Smooth muscle cell (in vitro differentiated cells): ENCODE measurements around the gene LRMDA. TPM values are rescaled to one million over a fixed set of nuclear protein-coding genes. Genes with fewer than 3 reads are reported as not detected.

Experiments used
- DNase-seq: peaks from one replicate; lab custom pipeline; 2025; ENCODE audit not compliant: unreplicated experiment; lab: John Stamatoyannopoulos, UW
- H2AFZ ChIP-seq: fragments of 200-600 bp; sonication (generic); 2 replicates; pipeline ENCODE4 v1.6.0; 2016; ENCODE audit warnings: antibody characterized with exemption, low read depth, mild to moderate bottlenecking
- H3F3A ChIP-seq: fragments of 200-600 bp; sonication (generic); 2 replicates; pipeline ENCODE4 v1.6.0; 2017; ENCODE audit warnings: antibody characterized with exemption, low read depth
- H3K27ac ChIP-seq: fragments of 200-600 bp; sonication (generic); 2 replicates; pipeline ENCODE4 v1.5.1; 2016; ENCODE audit warnings: low read depth, mild to moderate bottlenecking
- H3K27me3 ChIP-seq: fragments of 200-600 bp; sonication (generic); 2 replicates; pipeline ENCODE4 v1.6.1; 2016; ENCODE audit warnings: low read depth, mild to moderate bottlenecking
- H3K36me3 ChIP-seq: fragments of 200-600 bp; sonication (generic); 2 replicates; pipeline ENCODE4 v1.5.1; 2016; ENCODE audit warnings: low read depth
- H3K4me1 ChIP-seq: fragments of 200-600 bp; sonication (generic); 2 replicates; pipeline ENCODE4 v1.5.1; 2016; ENCODE audit warnings: low read depth
- H3K4me2 ChIP-seq: fragments of 200-600 bp; sonication (generic); 2 replicates; pipeline ENCODE4 v1.6.0; 2016; ENCODE audit warnings: mild to moderate bottlenecking
- H3K4me3 ChIP-seq: fragments of 200-600 bp; sonication (generic); 2 replicates; pipeline ENCODE4 v1.5.1; 2016; ENCODE audit warnings: mild to moderate bottlenecking
- H3K79me2 ChIP-seq: fragments of 200-600 bp; sonication (generic); 2 replicates; pipeline ENCODE4 v1.6.0; 2016; ENCODE audit warnings: low read depth, mild to moderate bottlenecking
- H3K9ac ChIP-seq: fragments of 200-600 bp; sonication (generic); 2 replicates; pipeline ENCODE4 v1.6.0; 2016; ENCODE audit warnings: low read depth
- H3K9me3 ChIP-seq: fragments of 200-600 bp; sonication (generic); replicated peaks from 2 replicates; pipeline ENCODE4 v1.5.1; 2016; ENCODE audit warnings: low read depth
- H4K20me1 ChIP-seq: fragments of 200-600 bp; sonication (generic); 2 replicates; pipeline ENCODE4 v1.6.0; 2016; ENCODE audit warnings: low read depth
- WGBS: methylation state at CpG from one replicate; pipeline ENCODE4 v1.1.7; 2016; ENCODE audit warnings: low lambda C conversion rate; 5-methylcytosine and 5-hydroxymethylcytosine counted together
- polyA plus RNA-seq: library from polyadenylated mRNA; unstranded; fragments of >200 nt; fragmentation: Nextera tagmentation; extraction: Ambion mirVana; gene quantifications from 2 replicates; pipeline ENCODE4 v1.2.1, GENCODE V29; 2016
- total RNA-seq: library from RNA; depleted of rRNA; stranded (reverse); fragments of >200 nt; gene quantifications from 2 replicates; pipeline ENCODE4 v1.2.3, GENCODE V29; 2014
- TF ChIP-seq, protein P1 (sequence below): fragments of 200-600 bp; sonication (generic); IDR thresholded peaks from 2 replicates; pipeline ENCODE4 v1.5.1; 2017; ENCODE audit warnings: borderline replicate concordance, mild to moderate bottlenecking, antibody characterized with exemption; ENCODE audit not compliant: insufficient read depth, poor library complexity, severe bottlenecking

LRMDA gene
- total and polyA plus RNA-seq, 2 experiments from 2014 or later = 1.5 to 1.6 TPM

DNA sequence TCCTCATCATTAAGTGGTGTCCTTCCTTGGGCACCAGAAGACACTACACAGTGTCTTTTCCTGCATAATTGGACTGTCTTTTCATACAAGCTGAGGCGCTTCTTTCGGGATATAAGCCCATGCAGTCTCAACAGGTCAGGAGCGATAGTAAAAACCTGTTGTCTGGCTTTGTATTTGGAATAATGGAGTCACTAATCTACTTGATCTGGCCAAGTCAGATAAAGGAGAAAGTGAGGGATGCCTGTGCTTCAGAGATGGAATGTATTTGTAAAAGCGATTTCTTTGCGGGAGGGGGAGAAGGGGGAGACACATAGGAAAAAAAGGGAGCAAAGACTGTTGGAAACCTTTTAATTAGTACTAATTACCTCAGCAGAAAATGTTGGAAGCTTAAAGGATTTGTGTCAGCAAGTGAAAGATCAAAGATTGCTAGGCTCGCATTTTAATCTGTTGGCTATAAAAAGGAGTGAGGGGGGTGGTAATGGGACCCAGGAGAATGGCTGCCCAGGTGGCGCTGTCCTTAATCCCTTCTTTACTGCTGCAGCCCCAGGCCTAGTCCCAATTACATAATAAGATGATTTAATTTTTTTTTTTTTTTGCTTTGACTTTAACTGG lies 581.4 kb downstream of the LRMDA start:
- Histone ChIP-seq H2AFZ (no peak overlapping the region), H3F3A (no peaks in the 10 kb centered on the region), H3K79me2 (no peaks in the 10 kb centered on the region), H3K9ac (no peak overlapping the region), H3K27ac (no peak overlapping the region), H3K36me3 (no peaks in the 10 kb centered on the region), H4K20me1 (no peaks in the 10 kb centered on the region), H3K27me3 (no peaks in the 10 kb centered on the region), H3K9me3 (no peaks in the 10 kb centered on the region), H3K4me3 (no peak overlapping the region), H3K4me2 (no peak overlapping the region), H3K4me1 (peaks cover 38% of the 10 kb centered on the region)
- 82% methylated on average over 7 of the region's 7 CpGs for WGBS
- DNase-seq = no peak
- TF ChIP-seq, protein P1, sequence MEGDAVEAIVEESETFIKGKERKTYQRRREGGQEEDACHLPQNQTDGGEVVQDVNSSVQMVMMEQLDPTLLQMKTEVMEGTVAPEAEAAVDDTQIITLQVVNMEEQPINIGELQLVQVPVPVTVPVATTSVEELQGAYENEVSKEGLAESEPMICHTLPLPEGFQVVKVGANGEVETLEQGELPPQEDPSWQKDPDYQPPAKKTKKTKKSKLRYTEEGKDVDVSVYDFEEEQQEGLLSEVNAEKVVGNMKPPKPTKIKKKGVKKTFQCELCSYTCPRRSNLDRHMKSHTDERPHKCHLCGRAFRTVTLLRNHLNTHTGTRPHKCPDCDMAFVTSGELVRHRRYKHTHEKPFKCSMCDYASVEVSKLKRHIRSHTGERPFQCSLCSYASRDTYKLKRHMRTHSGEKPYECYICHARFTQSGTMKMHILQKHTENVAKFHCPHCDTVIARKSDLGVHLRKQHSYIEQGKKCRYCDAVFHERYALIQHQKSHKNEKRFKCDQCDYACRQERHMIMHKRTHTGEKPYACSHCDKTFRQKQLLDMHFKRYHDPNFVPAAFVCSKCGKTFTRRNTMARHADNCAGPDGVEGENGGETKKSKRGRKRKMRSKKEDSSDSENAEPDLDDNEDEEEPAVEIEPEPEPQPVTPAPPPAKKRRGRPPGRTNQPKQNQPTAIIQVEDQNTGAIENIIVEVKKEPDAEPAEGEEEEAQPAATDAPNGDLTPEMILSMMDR = no peak

- no peaks in the 10 kb centered on the region for H3K27me3 ChIP-seq
- 61% methylated on average over 5 of the region's 5 CpGs for WGBS
- TF ChIP-seq, protein P1 = no peak
Measured at GRCh38 chr10:76015245-76015644, 583.8 kb downstream of the LRMDA start.

GRCh38 chr10:76017026-76017732 lies 585.8 kb downstream of the LRMDA start:
- 93% methylated on average over 14 of the region's 14 CpGs for WGBS
- Histone ChIP-seq H3K36me3 (no peaks in the 10 kb centered on the region), H3K79me2 (no peaks in the 10 kb centered on the region), H2AFZ (no peak overlapping the region), H3K4me1 (peaks cover 6% of the 10 kb centered on the region), H3K27ac (no peak overlapping the region), H3K27me3 (no peaks in the 10 kb centered on the region), H3K4me3 (no peak overlapping the region), H4K20me1 (no peaks in the 10 kb centered on the region), H3K9me3 (no peaks in the 10 kb centered on the region), H3K4me2 (no peak overlapping the region), H3F3A (no peaks in the 10 kb centered on the region), H3K9ac (no peak overlapping the region)
- TF ChIP-seq, protein P1 = no peak
- no peak for DNase-seq

More at GRCh38 chr10:76015245-76015644, 583.8 kb downstream of the LRMDA start:
- DNase-seq = no peak
- H4K20me1 ChIP-seq = no peaks in the 10 kb centered on the region
- no peaks in the 10 kb centered on the region for H3K9me3 ChIP-seq
- no peak overlapping the region for H2AFZ ChIP-seq
- H3K79me2 ChIP-seq = no peaks in the 10 kb centered on the region
- no peak overlapping the region for H3K9ac ChIP-seq
- H3K27ac ChIP-seq = no peak overlapping the region
- peaks cover 20% of the 10 kb centered on the region for H3K4me1 ChIP-seq
- no peak overlapping the region for H3K4me3 ChIP-seq
- no peaks in the 10 kb centered on the region for H3K36me3 ChIP-seq
- H3F3A ChIP-seq = no peaks in the 10 kb centered on the region
- no peak overlapping the region for H3K4me2 ChIP-seq
